HFF-Myc (cell line): ENCODE data around the gene PATL2.
"Not testable (repeated sequence)": the region's sequence is repeated elsewhere in the genome, so short reads cannot be mapped to it uniquely, and the experiment has no call there.

Experiments
- DNase-seq: peaks from one replicate; pipeline ENCODE4 v3.0.0-alpha.2; 2011; ENCODE audit warnings: low read depth; ENCODE audit errors: extremely low read depth
- H3K4me3 ChIP-seq: replicated peaks from 2 replicates; pipeline ENCODE4 v1.5.1; 2011; ENCODE audit warnings: low read depth, mild to moderate bottlenecking, control low read depth, low read length
- CTCF ChIP-seq: IDR thresholded peaks from 2 replicates; pipeline ENCODE4 v1.5.1; 2012; ENCODE audit warnings: mild to moderate bottlenecking, low read depth, low read length, control low read depth; ENCODE audit errors: missing control alignments

The PATL2 gene

GRCh38 chr15:44726136-44726535 lies 15.0 kb upstream of the PATL2 start:
- no peak for DNase-seq
- TF ChIP-seq CTCF, result no peak
- no peak overlapping the region for H3K4me3 ChIP-seq

GRCh38 chr15:44722011-44722410 lies 10.9 kb upstream of the PATL2 start:
- no peak for DNase-seq
- no peak for TF ChIP-seq CTCF
- H3K4me3 ChIP-seq, result no peak overlapping the region

GRCh38 chr15:44720460-44721176 lies 9.5 kb upstream of the PATL2 start:
- no peak for DNase-seq
- no peak overlapping the region for H3K4me3 ChIP-seq
- TF ChIP-seq CTCF, result no peak

- H3K4me3 ChIP-seq, DNase-seq: not testable (repeated sequence)
These were observed 8.9 kb upstream of the PATL2 start for GRCh38 chr15:44720000-44720435.

- no peak for DNase-seq
These were observed 8.3 kb upstream of the PATL2 start for GRCh38 chr15:44719293-44719999.

GRCh38 chr15:44718927-44719292 lies 7.8 kb upstream of the PATL2 start:
- TF ChIP-seq CTCF, result no peak
- DNase-seq, result no peak
- H3K4me3 ChIP-seq, result no peak overlapping the region

More at GRCh38 chr15:44719293-44719999, 8.3 kb upstream of the PATL2 start:
- no peak for TF ChIP-seq CTCF
- H3K4me3 ChIP-seq, result no peak overlapping the region

GRCh38 chr15:44718180-44718926 lies 7.2 kb upstream of the PATL2 start:
- DNase-seq, result no peak
- TF ChIP-seq CTCF, result no peak
- H3K4me3 ChIP-seq, result no peak overlapping the region
